HT1080 (cell line): Measurements from ENCODE around the gene CUEDC2. TPM values are rescaled to one million over a fixed set of nuclear protein-coding genes. Genes with fewer than 3 reads are reported as not detected.

Source experiments
- DNase-seq: peaks from one replicate; pipeline ENCODE4 v3.0.0-alpha.2; 2015; ENCODE audit warnings: low read depth
- polyA plus RNA-seq, 2 experiments: library from polyadenylated mRNA; depleted of rRNA; stranded (reverse); fragments of >200 nt; gene quantifications; 2 replicates each; pipeline ENCODE4 v1.2.3, GENCODE V29; 2015
- total RNA-seq: library from RNA; depleted of rRNA; stranded (reverse); fragments of >200 nt; shearing (Covaris generic); gene quantifications from 2 replicates; pipeline ENCODE4 v1.2.3, GENCODE V29; 2014; rRNA removed

CUEDC2 gene, protein sequence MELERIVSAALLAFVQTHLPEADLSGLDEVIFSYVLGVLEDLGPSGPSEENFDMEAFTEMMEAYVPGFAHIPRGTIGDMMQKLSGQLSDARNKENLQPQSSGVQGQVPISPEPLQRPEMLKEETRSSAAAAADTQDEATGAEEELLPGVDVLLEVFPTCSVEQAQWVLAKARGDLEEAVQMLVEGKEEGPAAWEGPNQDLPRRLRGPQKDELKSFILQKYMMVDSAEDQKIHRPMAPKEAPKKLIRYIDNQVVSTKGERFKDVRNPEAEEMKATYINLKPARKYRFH
- 38.1 and 44.2 TPM in 2 replicates for total RNA-seq
- polyA plus RNA-seq (2015; cell fraction: cytosol; rRNA removed): 67.6 and 72.0 TPM in 2 replicates
- polyA plus RNA-seq (2015; cell fraction: nucleus; rRNA removed): 59.2 and 59.7 TPM in 2 replicates

DNA sequence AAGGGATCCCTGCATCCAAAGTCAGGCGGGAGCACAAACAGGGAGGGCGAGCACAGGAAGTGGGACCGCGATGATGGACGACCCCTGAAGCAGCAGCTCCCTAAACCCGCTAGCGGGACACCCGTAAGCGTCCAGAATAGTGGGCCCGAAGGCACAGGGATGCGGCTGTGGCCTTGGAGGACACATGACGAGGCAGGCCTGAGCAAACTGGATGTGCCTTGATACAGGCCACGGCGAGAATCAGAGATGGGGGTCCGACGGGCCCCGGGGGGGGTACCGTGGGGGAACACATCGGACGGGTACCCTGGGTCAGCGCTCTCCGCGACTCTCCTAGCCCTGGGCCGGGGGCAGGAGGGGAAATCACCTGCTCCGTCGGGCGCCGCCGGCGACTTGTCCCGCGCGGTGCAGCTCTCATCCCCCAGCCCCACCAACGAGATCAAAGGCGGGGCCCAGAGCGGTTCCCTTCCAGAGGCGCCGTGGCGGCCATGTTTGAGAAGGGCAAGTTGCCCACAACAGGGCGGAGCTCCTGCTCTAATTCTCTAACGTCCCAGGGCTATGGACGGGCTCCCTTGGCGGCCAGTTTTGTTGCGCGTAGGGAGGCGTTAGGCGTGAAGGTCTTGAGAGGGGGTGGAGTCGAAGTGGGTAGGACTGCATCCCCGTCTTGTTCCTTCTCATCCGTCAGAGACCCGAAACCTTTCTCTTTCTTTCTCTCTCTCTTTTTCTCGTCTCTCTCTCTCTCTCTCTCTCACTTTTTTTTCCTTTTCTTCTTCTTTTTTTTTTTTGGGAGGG lies at the start of gene CUEDC2:
Gene CUEDC2 (minus strand): TSS at position 413 of the 789 bp plus-strand sequence. CDS start 7,386 bp downstream, outside the sequence.
- DNase-seq: peak; percentile 96

DNA sequence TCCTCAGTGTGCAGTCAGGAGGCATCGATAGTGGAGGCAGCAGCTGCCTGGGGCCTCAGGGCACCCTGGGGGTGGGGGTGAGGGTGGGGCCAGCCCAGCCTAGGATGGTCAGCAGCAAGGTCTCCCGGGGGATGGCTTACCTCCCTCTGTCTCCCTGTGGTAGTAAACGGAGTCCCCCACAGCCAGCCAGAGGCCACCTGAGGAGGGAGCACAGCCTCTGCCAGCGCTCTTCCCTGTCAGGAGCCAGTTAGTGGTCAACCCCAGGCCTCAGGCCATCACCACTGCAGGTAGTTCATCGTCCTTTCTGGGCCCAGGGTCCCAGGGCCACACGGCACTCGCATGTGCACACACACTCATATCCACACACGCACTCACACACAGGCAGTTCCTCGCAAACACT lies 48.0 kb upstream of the CUEDC2 start:
- no peak for DNase-seq

DNA sequence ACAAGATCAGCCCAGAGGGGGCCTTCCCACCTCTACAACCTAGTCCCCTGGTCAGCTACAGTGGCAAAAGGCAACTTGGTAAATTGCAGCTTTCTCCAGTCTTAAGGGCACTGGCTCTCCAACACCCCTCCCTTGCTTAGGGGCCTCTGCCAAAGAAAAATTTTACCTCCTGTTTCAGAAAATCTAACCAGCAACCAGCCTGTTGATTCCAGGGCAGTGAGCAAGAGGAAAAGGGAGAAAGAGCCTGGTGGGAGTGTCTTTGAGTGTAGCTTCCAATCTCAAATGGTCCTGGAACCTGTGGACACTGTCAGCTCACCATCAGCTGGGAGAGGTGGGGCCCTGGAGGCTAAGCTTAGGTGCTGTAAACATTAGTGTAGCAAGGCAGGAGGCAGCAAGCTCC lies 47.3 kb upstream of the CUEDC2 start:
- no peak for DNase-seq

DNA sequence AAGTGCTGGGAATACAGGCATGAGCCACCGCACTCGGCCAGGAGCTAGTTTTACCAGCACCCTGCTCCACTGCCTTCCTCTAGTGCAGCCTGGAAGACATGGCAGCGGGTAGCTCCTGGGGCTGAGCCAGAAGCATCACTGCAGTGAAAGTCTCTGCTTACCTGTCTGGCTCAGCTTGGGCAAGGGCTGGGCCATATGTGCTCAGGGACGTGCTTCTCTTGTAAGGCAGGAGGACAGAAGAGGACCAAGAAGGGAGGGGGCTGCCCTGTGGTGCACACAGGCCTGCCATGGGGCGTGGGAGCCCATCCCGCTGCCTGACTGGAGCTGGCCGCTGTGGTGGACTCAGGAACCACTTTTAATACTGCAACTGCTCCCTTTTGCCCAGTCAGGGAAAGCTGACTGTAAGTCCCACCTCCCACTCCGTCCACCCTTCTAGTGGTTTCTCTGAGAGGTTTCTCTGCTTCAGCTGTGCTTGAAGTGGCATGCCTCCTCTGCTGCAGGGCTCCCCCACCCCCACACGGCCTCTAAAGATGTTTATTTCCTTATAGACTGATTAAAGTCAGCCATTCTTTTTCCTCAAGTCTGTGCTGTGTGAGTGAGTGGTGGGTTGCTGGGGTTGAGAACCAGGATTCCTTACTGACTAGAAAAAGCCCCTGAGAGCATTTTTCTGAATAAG lies 44.2 kb upstream of the CUEDC2 start:
- DNase-seq: no peak

DNA sequence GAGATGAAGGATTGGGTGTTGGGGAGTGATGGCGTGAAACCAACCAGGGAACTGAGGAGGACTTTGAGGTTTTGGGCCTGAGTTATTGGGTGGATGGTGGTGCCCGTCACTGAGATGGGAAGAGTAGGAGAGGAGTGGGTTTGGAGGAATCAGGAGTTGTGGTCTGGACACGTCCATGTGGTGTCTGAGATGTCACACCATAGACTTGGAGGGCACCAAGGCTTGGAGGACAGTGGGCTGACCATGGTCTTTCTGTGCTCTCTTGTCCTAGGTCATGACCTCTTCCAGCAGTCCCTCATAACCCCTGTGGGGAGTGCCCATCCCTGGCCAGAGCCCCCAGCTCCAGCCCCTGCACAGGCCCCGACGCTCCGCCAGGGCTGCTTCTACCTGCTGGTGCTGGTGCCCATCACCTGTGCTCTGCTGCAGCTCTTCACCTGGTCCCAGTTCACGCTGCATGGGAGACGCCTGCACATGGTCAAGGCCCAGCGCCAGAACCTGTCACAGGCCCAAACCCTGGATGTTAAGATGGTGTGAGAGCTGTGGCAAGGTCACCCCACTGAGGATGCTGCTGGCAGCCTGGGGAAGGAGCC lies 43.2 kb upstream of the CUEDC2 start:
- no peak for DNase-seq

DNA sequence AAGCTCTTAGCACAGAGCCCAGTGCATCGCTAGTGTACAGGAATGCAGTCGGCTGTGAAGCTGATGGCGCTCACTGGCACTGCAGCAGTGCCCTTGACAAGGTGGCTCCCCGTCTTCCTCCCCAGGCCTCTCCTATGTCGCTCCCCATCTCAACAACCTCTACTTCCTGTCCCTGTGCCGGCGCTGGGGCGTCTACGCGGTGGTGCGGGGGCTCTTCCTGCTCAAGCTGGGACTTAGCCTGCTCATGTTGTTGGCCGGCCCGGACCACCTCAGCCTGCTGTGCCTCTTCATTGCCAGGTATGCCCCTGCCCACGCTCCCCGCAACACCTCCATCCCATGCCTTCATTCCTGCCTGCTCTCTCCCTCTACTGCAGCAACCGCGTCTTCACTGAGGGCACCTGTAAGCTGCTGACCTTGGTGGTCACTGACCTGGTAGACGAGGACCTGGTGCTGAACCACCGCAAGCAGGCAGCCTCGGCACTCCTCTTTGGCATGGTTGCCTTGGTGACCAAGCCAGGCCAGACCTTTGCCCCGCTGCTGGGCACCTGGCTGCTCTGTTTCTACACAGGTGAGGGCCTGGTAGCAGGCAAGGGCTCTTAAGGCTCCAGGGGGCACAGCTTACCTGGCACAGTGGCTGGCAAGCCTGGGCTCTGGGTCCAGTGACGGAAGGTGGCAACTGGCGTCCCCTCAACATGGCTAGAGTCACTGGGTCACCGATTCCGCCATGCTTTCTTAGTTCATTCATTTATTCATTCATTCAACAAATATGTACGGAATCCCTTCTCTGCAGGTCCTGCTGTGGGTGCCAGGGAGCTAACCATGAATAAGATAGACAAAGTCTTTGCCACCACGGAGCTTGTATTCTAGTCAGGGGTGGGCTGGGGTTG lies 41.3 kb upstream of the CUEDC2 start:
- DNase-seq: no peak

DNA sequence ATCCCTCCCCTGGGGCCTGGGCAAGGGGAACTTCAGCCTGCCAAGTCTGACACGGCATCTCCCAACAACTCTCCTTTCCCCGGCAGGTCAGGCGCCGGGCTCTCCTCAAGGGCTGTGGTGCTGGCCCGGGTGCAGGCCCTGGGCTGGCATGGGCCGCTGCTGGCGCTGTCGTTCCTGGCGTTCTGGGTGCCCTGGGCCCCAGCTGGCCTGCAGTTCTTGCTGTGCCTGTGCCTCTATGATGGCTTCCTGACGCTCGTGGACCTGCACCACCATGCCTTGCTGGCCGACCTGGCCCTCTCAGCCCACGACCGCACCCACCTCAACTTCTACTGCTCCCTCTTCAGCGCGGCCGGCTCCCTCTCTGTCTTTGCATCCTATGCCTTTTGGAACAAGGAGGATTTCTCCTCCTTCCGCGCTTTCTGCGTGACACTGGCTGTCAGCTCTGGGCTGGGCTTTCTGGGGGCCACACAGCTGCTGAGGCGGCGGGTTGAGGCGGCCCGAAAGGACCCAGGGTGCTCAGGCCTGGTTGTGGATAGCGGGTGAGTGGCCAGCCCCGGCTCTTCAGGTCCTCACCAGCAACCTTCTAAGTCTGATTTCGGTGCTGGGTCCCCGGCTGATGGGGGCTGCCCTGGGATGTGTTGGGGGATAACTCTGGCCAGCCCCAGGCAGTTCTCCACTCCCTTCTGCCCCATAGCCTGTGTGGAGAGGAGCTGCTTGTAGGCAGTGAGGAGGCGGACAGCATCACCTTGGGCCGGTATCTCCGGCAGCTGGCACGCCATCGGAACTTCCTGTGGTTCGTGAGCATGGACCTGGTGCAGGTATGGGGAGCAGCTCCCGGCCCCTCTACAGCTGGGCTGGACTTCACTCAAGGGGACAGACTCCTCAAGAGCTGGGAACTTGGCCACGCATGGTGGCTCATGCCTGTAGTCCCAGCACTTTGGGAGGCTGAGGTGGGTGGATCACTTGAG lies 38.5 kb upstream of the CUEDC2 start:
- no peak for DNase-seq

DNA sequence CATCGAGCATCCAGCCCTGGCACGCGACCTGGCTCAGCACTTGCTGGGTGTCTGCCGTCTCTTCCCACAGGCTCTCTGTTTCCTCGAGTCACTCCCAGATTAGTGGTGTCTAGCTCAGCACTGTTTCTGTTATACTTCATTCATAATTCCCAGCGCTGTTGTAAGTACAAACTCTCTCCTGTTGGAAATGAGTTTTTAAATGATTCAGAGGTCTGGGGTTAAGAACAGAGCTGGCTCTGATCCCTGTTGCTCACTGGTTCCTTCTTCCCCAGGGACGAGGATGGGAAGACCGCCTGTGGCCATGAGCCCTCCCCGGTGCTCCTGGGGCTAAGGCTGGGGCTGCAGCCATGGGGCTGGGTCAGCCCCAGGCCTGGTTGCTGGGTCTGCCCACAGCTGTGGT lies 36.3 kb upstream of the CUEDC2 start:
- no peak for DNase-seq

DNA sequence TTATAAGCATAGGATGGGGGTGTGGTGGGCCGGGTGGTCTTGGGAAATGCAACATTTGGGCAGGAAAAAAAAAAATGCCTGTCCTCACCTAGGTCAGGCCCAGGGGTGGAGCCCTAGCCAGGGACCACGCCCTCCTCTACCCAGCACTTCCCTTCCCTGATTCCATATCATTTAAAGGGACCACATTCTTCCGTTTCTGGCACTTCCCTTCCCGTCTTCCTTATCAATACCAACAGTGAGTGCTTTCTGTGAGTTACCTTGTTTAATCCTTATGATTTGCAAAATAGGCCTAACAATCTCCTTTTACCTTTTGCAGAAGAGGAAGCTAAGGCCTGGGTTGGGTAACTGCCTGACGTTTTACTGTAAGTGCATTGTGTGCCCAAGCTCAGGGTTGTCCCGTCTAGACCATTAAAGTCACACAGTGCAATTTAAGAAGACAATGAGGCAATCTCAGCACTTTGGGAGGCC lies 35.6 kb upstream of the CUEDC2 start:
- DNase-seq: no peak

DNA sequence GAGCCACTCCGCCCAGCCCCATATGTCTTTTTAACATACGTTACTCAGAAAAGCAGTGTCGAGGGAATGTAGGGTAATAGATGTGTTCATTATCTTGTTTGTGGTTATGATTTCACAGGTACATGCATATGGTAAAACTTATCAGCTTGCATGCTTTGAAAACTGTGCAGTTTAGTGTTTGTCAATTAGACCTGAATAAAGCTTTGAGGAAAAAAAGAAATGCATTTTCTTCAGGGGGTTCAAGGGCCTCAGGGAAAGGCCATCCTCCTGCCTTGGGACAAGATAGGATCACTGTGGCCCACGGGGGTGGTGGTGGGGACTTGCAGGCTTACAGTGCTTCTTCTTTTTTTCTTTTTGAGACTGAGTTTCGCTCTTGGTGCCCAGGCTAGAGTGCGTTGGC lies 34.9 kb upstream of the CUEDC2 start:
- no peak for DNase-seq

DNA sequence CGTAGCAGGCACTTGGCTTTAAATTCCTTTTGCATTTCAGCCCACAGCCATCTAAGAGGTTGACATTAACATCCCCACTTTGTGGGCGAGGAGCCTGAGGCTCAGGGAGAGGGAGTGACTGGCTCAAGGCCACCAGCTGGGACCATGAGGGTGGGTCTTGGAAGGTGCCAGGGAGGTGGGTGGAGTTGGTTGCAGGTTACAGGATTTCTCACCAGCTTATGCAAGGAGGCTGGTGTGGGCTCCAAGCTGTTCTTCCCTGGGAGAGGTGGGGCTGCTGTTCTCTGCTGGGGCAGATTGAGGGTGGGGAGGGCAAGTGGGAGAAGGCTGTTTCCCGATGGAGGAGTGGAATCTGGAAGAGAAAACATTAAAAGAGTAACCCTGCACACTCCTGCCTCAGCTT lies 33.1 kb upstream of the CUEDC2 start:
- no peak for DNase-seq

DNA sequence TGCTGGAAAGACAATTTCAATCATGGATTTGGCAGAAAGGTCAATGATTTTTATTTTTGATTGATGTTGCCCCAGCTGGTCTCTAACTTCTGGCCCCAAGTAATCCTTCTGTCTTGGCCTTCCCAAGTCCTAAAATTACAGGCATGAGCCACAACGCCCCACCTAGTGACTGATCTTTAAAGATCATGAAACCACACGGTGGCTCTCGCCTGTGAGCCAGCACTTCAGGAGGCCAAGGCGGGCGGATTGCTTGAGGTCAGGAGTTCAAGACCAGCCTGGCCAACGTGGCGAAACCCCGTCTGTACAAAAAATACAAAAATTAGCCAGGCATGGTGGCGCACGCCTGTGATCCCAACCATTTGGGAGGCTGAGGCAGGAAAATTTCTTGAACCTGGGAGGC lies 31.6 kb upstream of the CUEDC2 start:
- DNase-seq: no peak

DNA sequence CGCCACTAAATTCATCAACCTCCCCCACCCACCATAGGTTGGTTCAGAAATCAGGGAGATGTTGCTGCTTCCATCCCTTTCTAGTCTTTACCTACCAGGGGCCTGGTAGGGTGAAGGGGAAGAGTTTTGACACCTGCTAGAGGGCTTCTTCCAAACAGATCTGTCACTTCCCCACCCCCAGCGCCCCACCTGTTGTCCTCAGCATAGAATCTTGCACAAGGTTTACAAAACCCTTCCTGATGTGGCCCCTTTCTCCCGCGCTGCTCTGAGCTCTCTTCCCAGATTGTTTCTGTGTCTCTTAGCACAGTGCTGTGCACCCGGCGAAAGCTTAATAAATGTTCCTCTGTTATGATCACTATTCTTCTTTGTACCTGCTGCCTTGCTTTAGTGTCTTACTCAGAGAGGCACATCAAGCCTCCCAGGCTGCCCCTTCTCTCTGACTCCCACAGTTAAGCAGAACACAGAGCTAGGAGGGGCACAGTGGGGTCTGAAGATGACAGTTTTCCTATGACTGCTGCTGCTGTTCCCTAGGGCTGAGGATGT lies 30.2 kb upstream of the CUEDC2 start:
- DNase-seq: no peak

DNA sequence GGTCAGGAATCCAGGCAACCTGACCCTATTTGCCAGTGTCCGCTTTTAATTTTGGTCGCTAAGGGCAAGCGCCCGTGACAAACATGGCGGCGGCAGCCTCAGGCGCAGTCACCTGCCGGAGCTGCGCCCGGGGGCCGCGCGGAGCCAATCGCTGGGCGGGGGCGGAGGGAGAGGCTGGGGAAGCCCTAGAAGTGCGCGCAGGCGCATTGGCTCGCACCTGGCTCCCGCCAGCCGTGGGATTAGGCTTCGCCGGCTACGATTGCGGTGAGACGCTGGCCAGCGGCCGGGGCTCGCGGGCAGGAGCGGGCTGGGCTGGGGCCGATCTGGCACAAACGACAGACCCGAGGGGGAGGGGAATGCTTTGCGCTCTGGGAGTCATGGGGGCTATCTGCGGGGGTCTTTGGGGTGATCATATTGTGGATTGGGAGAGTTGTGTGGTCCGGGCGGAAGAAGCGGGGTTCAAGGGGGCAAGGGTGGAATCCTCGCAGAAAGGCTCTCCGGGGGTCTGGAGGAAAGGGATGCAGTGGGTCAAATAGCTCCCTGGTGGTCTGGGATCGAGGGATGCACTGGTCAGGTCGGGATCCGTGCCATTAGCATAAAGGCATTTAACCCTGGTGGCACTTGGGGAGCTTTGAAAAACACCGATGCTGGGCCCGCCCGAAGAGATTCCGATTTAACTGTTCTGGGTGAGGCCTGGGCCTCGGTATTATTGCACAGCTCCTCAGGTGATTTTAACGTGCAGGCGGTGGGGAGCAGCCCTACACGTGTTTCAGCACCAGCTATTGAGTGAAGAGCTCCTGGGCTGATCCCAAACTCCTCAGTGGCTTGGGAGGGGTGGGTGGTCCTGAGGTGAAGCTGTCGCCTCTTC lies 29.0 kb upstream of the CUEDC2 start:
- peak; percentile 73 for DNase-seq

DNA sequence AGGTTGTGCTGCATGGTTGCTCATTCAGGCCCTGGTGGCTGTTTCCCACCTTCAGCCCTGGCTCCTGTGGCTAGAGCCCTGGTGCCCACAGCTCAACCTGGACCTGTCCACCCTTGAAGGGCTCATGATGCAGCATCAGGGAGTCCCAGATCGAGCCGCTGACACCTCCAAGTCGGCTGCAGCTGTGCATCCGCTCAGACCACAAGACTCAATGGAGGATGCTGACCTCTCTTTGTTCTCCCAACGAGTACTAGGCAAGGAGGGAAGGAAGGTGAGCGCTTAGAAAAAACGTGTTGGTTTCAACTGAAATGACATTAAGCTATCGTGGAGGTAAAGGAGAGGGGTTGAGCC lies 28.4 kb upstream of the CUEDC2 start:
- DNase-seq: no peak

DNA sequence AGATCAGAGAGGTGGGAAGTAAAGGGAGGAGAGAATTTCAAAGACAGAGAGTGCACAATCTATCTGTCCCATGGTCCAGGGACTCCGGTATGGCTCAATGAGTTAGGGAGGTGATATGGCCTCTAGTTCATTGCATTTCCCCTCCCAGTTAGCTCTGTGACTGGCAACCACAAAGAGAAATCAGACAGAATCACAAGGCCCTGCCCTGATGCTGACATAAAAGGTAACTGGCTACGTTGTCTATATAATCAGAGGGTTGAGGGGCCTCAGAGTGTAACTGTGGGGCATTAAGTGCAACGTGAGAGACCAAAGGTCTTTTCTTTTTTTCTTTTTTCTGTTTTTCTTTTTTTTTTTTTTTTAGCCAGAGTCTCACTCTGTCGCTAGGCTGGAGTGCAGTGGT lies 26.3 kb upstream of the CUEDC2 start:
- DNase-seq: no peak

DNA sequence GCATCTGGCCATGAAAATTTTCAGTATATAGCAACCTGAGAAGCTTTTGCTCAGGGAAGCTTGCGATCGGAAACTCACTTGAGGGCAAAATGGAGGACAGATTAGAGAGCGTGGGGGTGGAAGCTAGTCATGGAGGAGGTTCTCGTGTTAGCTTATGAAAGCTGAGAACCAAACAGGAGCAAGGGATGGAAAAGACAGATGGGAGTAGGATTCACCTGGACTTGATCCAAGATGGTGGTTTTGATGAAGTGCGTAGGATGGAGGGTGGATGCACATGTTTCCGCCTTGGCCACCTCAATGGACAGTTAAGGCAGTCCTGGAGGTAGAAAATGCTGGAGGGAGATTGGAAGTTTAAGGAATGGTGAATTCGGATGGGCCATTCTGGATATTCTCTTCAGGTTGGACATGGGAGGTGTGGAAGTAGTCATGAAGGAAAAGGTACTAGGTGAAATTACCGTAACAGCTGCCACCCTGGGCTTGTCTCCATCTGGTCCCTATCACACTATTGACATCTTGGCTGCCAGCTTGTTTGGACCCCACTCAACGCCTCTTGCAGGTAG lies 25.3 kb upstream of the CUEDC2 start:
- no peak for DNase-seq
